Neural cell (in vitro differentiated cells): ENCODE results near the gene SFTPA2. TPM values are rescaled to one million over a fixed set of nuclear protein-coding genes. Genes with fewer than 3 reads are reported as not detected.
"Not testable (repeated sequence)": the region's sequence is repeated elsewhere in the genome, so short reads cannot be mapped to it uniquely, and the experiment has no call there.

Source experiments
- H2AFZ ChIP-seq: fragments of 200-600, 300-800 bp; sonication (generic), shearing (Covaris generic); 2 replicates; pipeline ENCODE4 v1.6.0; 2014; ENCODE audit warnings: low read depth, mild to moderate bottlenecking, antibody characterized with exemption, low read length, moderate library complexity
- H3F3A ChIP-seq: fragments of 200-600 bp; shearing (Covaris generic); 2 replicates; pipeline ENCODE4 v1.6.1; 2016; ENCODE audit warnings: mild to moderate bottlenecking, moderate library complexity, mixed read lengths, antibody characterized with exemption, low read length; ENCODE audit not compliant: insufficient read depth, poor library complexity, severe bottlenecking
- H3K27ac ChIP-seq: fragments of 200-600, 300-800 bp; sonication (generic), shearing (Covaris generic); 2 replicates; pipeline ENCODE4 v1.5.1; 2014; ENCODE audit warnings: mild to moderate bottlenecking, low read length, moderate library complexity
- H3K27me3 ChIP-seq: fragments of 300-800, 200-600 bp; sonication (generic), shearing (Covaris generic); 2 replicates; pipeline ENCODE4 v1.6.0; 2014; ENCODE audit warnings: mild to moderate bottlenecking, low read depth, low read length, moderate library complexity; ENCODE audit not compliant: insufficient read depth
- H3K36me3 ChIP-seq: fragments of 300-800, 200-600 bp; sonication (generic), shearing (Covaris generic); 2 replicates; pipeline ENCODE4 v1.5.1; 2014; ENCODE audit warnings: mild to moderate bottlenecking, antibody characterized with exemption, low read length, moderate library complexity; ENCODE audit not compliant: insufficient read depth
- H3K4me2 ChIP-seq: fragments of 300-800, 200-600 bp; sonication (generic), shearing (Covaris generic); 2 replicates; pipeline ENCODE4 v1.6.0; 2014; ENCODE audit warnings: mild to moderate bottlenecking, low read length
- H3K4me3 ChIP-seq: fragments of 300-800, 200-600 bp; sonication (generic), shearing (Covaris generic); 2 replicates; pipeline ENCODE4 v1.5.1; 2014; ENCODE audit warnings: mild to moderate bottlenecking, low read length, moderate library complexity
- H3K79me2 ChIP-seq: fragments of 200-600 bp; shearing (Covaris generic); replicated peaks from 2 replicates; pipeline ENCODE4 v1.6.0; 2014; ENCODE audit warnings: mild to moderate bottlenecking, low read length, moderate library complexity; ENCODE audit not compliant: insufficient read depth
- H3K9ac ChIP-seq: fragments of 300-800, 200-600 bp; sonication (generic), shearing (Covaris generic); 2 replicates; pipeline ENCODE4 v1.6.1; 2016; ENCODE audit warnings: mild to moderate bottlenecking, low read length, mixed read lengths
- H3K9me2 ChIP-seq: fragments of 200-600 bp; shearing (Covaris generic); 2 replicates; pipeline ENCODE4 v1.6.1; 2016; ENCODE audit warnings: mild to moderate bottlenecking, low read length, mixed read lengths; ENCODE audit not compliant: insufficient read depth
- H3K9me3 ChIP-seq: fragments of 200-600, 300-800 bp; sonication (generic), shearing (Covaris generic); 2 replicates; pipeline ENCODE4 v1.6.1; 2016; ENCODE audit warnings: mild to moderate bottlenecking, mixed run types, low read length, moderate library complexity, mixed read lengths
- H4K20me1 ChIP-seq: fragments of 200-600 bp; shearing (Covaris generic); 2 replicates; pipeline ENCODE4 v1.6.1; 2016; ENCODE audit warnings: mild to moderate bottlenecking, mixed run types; ENCODE audit not compliant: insufficient read depth
- EP300 ChIP-seq: fragments of 450-650 bp; conservative IDR thresholded peaks from 2 replicates; pipeline ENCODE4 v1.6.1; 2014; ENCODE audit warnings: antibody characterized with exemption, mild to moderate bottlenecking, moderate library complexity; ENCODE audit not compliant: poor library complexity, severe bottlenecking
- EZH2 ChIP-seq: fragments of 200-600, 300-800 bp; shearing (Covaris generic), sonication (generic); IDR thresholded peaks from 2 replicates; pipeline ENCODE4 v1.6.1; 2014; ENCODE audit warnings: antibody characterized with exemption, low read length, borderline replicate concordance, mild to moderate bottlenecking; ENCODE audit not compliant: insufficient read depth, poor library complexity, severe bottlenecking
- MXI1 ChIP-seq: fragments of 450-650 bp; conservative IDR thresholded peaks from 2 replicates; pipeline ENCODE4 v1.6.1; 2014; ENCODE audit warnings: antibody characterized with exemption, mild to moderate bottlenecking; ENCODE audit not compliant: poor library complexity, severe bottlenecking
- POLR2AphosphoS5 ChIP-seq: IDR thresholded peaks from 2 replicates; pipeline ENCODE4 v1.6.1; 2012
- RAD21 ChIP-seq: fragments of 450-650 bp; conservative IDR thresholded peaks from 2 replicates; pipeline ENCODE4 v1.6.1; 2014; ENCODE audit warnings: antibody characterized with exemption, mild to moderate bottlenecking, moderate library complexity
- SMC3 ChIP-seq: fragments of 450-650 bp; conservative IDR thresholded peaks from 2 replicates; pipeline ENCODE4 v1.6.1; 2014; ENCODE audit warnings: antibody characterized with exemption, mild to moderate bottlenecking, moderate library complexity; ENCODE audit not compliant: poor library complexity
- TAF1 ChIP-seq: IDR thresholded peaks from 2 replicates; pipeline ENCODE4 v1.6.1; 2012; ENCODE audit warnings: low read depth
- polyA plus RNA-seq: library from polyadenylated mRNA; depleted of rRNA; stranded (reverse); fragments of >200 nt; gene quantifications from 2 replicates; pipeline ENCODE4 v1.2.3, GENCODE V29; 2014
- TF ChIP-seq, protein P1 (sequence below): IDR thresholded peaks from 2 replicates; pipeline ENCODE4 v1.6.1; 2012; ENCODE audit warnings: borderline replicate concordance
- TF ChIP-seq, protein P2 (sequence below): fragments of 450-650 bp; IDR thresholded peaks from 2 replicates; pipeline ENCODE4 v1.5.1; 2014; ENCODE audit warnings: antibody characterized with exemption, mild to moderate bottlenecking, moderate library complexity; ENCODE audit not compliant: poor library complexity, severe bottlenecking

SFTPA2 gene
- polyA plus RNA-seq, 1 donor from 2014 or later, result 0.48 TPM

DNA sequence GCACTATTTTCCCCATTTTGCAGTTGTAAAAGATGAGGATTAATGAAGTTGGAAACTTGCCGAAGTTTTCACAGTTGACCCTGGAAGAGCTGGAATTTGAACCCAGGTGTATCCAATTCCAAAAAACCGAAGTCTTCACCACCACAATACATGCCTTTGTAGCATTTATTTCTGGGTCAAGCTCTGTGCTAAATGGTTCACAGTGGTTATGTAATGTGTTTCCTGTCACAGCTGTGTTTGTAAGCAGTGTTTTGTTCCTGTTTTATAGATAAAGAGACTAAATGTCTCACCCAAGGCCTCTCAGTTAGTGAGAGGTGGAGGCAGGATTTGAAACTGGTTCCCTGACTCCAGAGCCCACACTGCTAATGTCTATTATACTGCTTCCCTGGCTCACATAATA lies 17.6 kb downstream of the SFTPA2 start:
- H3K4me3 ChIP-seq, result no peak overlapping the region
- H3K4me2 ChIP-seq, result no peak overlapping the region

DNA sequence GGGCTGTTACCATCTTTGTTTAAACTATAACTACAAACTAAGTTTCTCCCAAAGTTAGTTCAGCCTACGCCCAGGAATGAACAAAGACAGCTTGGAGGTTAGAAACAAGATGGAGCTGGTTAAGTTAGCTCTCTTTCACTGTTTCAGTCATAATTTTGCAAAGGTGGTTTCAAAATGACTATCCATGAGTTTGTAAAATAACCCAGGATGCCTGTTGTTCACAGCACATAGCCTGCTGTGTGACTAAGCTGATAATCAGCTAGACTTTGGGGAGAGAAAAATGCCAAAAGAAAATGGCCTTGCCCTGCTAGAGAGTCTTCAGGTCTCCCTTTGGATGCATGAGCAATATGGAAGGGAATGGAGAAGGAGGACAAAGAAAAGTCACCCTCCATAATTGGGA lies 19.3 kb downstream of the SFTPA2 start:
- H3F3A ChIP-seq, H3K9me3 ChIP-seq, H3K4me2 ChIP-seq, H3K79me2 ChIP-seq, H3K9ac ChIP-seq, H3K4me3 ChIP-seq, H3K36me3 ChIP-seq, H3K9me2 ChIP-seq, H3K27ac ChIP-seq, H3K27me3 ChIP-seq, H2AFZ ChIP-seq, H4K20me1 ChIP-seq: not testable (repeated sequence)

More for the DNA sequence above, 17.6 kb downstream of the SFTPA2 start:
- Histone ChIP-seq H4K20me1 (no peaks in the 10 kb centered on the region), H3F3A (no peaks in the 10 kb centered on the region), H3K27ac (no peak overlapping the region), H3K9me3 (no peaks in the 10 kb centered on the region), H3K27me3 (no peaks in the 10 kb centered on the region), H3K9me2 (no peaks in the 10 kb centered on the region), H3K36me3 (no peaks in the 10 kb centered on the region), H3K79me2 (no peaks in the 10 kb centered on the region), H3K9ac (no peak overlapping the region), H2AFZ (no peak overlapping the region)
- TF ChIP-seq, protein P1, sequence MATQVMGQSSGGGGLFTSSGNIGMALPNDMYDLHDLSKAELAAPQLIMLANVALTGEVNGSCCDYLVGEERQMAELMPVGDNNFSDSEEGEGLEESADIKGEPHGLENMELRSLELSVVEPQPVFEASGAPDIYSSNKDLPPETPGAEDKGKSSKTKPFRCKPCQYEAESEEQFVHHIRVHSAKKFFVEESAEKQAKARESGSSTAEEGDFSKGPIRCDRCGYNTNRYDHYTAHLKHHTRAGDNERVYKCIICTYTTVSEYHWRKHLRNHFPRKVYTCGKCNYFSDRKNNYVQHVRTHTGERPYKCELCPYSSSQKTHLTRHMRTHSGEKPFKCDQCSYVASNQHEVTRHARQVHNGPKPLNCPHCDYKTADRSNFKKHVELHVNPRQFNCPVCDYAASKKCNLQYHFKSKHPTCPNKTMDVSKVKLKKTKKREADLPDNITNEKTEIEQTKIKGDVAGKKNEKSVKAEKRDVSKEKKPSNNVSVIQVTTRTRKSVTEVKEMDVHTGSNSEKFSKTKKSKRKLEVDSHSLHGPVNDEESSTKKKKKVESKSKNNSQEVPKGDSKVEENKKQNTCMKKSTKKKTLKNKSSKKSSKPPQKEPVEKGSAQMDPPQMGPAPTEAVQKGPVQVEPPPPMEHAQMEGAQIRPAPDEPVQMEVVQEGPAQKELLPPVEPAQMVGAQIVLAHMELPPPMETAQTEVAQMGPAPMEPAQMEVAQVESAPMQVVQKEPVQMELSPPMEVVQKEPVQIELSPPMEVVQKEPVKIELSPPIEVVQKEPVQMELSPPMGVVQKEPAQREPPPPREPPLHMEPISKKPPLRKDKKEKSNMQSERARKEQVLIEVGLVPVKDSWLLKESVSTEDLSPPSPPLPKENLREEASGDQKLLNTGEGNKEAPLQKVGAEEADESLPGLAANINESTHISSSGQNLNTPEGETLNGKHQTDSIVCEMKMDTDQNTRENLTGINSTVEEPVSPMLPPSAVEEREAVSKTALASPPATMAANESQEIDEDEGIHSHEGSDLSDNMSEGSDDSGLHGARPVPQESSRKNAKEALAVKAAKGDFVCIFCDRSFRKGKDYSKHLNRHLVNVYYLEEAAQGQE, result no peak
- TF ChIP-seq EZH2, result no peak
- no peak for TF ChIP-seq TAF1
- TF ChIP-seq SMC3, result no peak
- TF ChIP-seq, protein P2, sequence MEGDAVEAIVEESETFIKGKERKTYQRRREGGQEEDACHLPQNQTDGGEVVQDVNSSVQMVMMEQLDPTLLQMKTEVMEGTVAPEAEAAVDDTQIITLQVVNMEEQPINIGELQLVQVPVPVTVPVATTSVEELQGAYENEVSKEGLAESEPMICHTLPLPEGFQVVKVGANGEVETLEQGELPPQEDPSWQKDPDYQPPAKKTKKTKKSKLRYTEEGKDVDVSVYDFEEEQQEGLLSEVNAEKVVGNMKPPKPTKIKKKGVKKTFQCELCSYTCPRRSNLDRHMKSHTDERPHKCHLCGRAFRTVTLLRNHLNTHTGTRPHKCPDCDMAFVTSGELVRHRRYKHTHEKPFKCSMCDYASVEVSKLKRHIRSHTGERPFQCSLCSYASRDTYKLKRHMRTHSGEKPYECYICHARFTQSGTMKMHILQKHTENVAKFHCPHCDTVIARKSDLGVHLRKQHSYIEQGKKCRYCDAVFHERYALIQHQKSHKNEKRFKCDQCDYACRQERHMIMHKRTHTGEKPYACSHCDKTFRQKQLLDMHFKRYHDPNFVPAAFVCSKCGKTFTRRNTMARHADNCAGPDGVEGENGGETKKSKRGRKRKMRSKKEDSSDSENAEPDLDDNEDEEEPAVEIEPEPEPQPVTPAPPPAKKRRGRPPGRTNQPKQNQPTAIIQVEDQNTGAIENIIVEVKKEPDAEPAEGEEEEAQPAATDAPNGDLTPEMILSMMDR, result no peak
- TF ChIP-seq RAD21, result no peak
- no peak for TF ChIP-seq MXI1
- TF ChIP-seq POLR2AphosphoS5, result no peak
- TF ChIP-seq EP300, result no peak

DNA sequence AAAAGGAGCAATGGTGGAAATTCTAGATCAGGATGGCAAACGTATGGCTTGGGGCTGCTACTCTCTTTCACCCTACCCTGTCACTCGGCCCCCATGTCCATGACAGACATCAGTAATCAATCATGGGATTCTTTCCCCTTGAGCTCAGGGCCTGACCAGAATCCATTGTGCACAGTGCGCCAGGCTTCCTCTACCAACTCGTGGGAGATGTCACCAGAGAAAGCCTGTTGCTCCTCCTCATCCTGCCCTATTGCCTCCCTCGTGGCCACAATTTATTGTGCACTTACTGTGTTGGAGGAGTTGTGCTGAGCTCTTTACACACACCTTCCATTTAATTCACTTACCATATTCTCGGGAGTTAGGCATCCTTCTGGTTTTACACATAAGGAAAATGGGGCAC lies 21.9 kb downstream of the SFTPA2 start:
- not testable (repeated sequence) for H3K9ac ChIP-seq, H3K79me2 ChIP-seq, H3K4me3 ChIP-seq, H3F3A ChIP-seq, H3K27me3 ChIP-seq, H3K36me3 ChIP-seq, H4K20me1 ChIP-seq, H3K27ac ChIP-seq, H3K9me2 ChIP-seq, H2AFZ ChIP-seq, H3K4me2 ChIP-seq, H3K9me3 ChIP-seq

DNA sequence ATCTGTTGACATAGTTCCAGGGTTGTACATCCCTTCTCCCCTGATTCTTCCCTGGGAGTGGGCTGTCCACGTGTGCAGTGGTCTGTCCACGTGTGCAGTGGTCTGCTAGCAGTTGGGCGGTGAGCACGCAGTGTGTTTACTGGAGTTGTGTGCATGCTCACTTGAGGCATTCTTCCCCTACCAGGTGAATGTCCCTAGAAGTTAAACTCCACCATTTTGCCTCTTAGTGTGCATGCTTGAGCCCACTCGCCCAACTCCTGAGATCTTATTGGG lies 26.4 kb downstream of the SFTPA2 start:
- not testable (repeated sequence) for H3K9me2 ChIP-seq, H3K4me2 ChIP-seq, H3K9me3 ChIP-seq, H4K20me1 ChIP-seq, H2AFZ ChIP-seq, H3K79me2 ChIP-seq, H3F3A ChIP-seq, H3K9ac ChIP-seq, H3K27me3 ChIP-seq, H3K27ac ChIP-seq, H3K36me3 ChIP-seq, H3K4me3 ChIP-seq

DNA sequence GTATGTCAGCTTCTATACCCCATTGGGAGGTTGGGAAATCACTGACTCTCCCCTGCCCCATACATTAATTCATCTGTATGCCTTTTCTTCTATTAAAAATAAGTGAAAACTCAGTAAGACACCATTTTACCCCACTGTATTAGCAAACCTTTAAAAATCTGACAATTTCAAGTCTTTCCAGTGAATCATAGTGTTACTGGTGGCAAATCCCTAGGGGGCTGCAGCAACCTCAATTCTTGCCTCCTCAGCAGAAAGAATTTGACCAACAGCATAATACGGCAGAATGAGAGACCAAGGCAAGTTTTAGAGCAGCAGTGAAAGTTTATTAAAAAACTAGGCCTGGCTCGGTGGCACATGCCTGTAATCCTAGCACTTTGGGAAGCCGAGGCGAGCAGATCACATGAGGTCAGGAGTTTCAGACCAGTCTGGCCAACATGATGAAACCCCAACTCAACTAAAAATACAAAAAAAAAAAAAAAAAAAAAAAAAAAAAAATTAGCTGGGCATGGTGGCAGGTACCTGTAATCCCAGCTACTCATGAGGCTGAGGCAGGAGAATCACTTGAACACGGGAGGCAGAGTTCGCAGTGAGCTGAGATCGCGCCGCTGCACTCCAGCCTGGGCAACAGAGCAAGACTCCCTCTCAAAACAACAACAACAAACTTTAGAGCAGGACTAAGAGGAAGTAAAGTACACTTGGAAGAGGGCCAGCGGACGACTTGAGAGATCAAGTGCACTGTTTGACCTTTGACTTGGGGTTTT lies 26.9 kb downstream of the SFTPA2 start:
- H3K4me3 ChIP-seq, H3K27me3 ChIP-seq, H3K27ac ChIP-seq, H3F3A ChIP-seq, H2AFZ ChIP-seq, H3K79me2 ChIP-seq, H3K9me2 ChIP-seq, H3K36me3 ChIP-seq, H3K9ac ChIP-seq, H3K9me3 ChIP-seq, H4K20me1 ChIP-seq, H3K4me2 ChIP-seq: not testable (repeated sequence)
